K562 (cell line): ENCODE results near the gene UPF2. TPM values are rescaled to one million over a fixed set of nuclear protein-coding genes. Genes with fewer than 3 reads are reported as not detected.
A peak's percentile ranks its signal among the peaks of the same experiment; 100 is the strongest.

Source experiments
- CAMTA2 ChIP-seq: fragments of 250-450 bp; sonication (Bioruptor Pico); conservative IDR thresholded peaks from 2 replicates; pipeline ENCODE4 v1.5.1; 2022
- CBX5 ChIP-seq: IDR thresholded peaks from 2 replicates; pipeline ENCODE4 v1.6.1; 2014; ENCODE audit warnings: low read depth, borderline replicate concordance
- CXXC5 ChIP-seq: fragments of 250-450 bp; sonication (Bioruptor Pico); IDR thresholded peaks from 2 replicates; pipeline ENCODE4 v1.8.0; 2022; ENCODE audit warnings: inconsistent platforms, mild to moderate bottlenecking, moderate library complexity
- DMBX1 ChIP-seq: fragments of 250-450 bp; sonication (Bioruptor Pico); IDR thresholded peaks from 2 replicates; pipeline ENCODE4 v1.8.0; 2022; ENCODE audit warnings: inconsistent platforms, mild to moderate bottlenecking, moderate library complexity, borderline replicate concordance
- ELF2 ChIP-seq: fragments of 250-450 bp; sonication (Bioruptor Pico); IDR thresholded peaks from 2 replicates; pipeline ENCODE4 v1.5.0; 2021; ENCODE audit warnings: mild to moderate bottlenecking
- GTF2F1 ChIP-seq: IDR thresholded peaks from 2 replicates; pipeline ENCODE4 v1.6.1; 2011; ENCODE audit warnings: low read depth, low read length, improper control_type of control experiment
- HMG20A ChIP-seq: fragments of 450-650 bp; formaldehyde crosslinking; conservative IDR thresholded peaks from 2 replicates; pipeline ENCODE4 v1.4.0; 2020; ENCODE audit warnings: mild to moderate bottlenecking, mixed read lengths
- ID3 ChIP-seq, 2 experiments: fragments of 250-450 bp in 1 of 2; fragments of 450-650 bp in 1 of 2; sonication (Bioruptor Pico) in 1 of 2; IDR thresholded peaks; 2 replicates each; pipeline versions ENCODE4 v1.6.1 to v1.8.0; 2016 to 2021; ENCODE audit warnings: mild to moderate bottlenecking in 2 of 2, moderate library complexity in 2 of 2, missing compliant biosample characterization in 1 of 2, missing genetic modification characterization in 1 of 2
- IRF9 ChIP-seq: fragments of 450-650 bp; IDR thresholded peaks from 2 replicates; pipeline ENCODE4 v1.6.1; 2016; ENCODE audit warnings: missing biosample characterization, missing genetic modification characterization
- KDM4B ChIP-seq, 2 experiments: fragments of 450-650 bp in 1 of 2; sonication (generic) in 1 of 2; IDR thresholded peaks; 2 replicates each; pipeline ENCODE4 v1.6.1; 2016 to 2017; ENCODE audit warnings: borderline replicate concordance in 2 of 2, antibody characterized with exemption in 1 of 2, low read depth in 1 of 2, mild to moderate bottlenecking in 1 of 2
- MTA2 ChIP-seq: fragments of 450-650 bp; IDR thresholded peaks from 2 replicates; pipeline ENCODE4 v1.6.1; 2016; ENCODE audit warnings: low read depth
- NFXL1 ChIP-seq: fragments of 450-650 bp; formaldehyde crosslinking; IDR thresholded peaks from 2 replicates; pipeline ENCODE4 v1.4.0; 2021; ENCODE audit warnings: mild to moderate bottlenecking
- NR2F6 ChIP-seq: fragments of 450-650 bp; formaldehyde crosslinking; IDR thresholded peaks from 2 replicates; pipeline ENCODE4 v1.4.0; 2020; ENCODE audit warnings: mild to moderate bottlenecking
- PHTF2 ChIP-seq: fragments of 250-450 bp; sonication (Bioruptor Pico); IDR thresholded peaks from 2 replicates; pipeline ENCODE4 v1.5.0; 2021; ENCODE audit warnings: mild to moderate bottlenecking
- POLR2H ChIP-seq: IDR thresholded peaks from 2 replicates; pipeline ENCODE4 v1.6.1; 2016; ENCODE audit warnings: missing genetic modification characterization, low read depth, mild to moderate bottlenecking, control low read depth, missing compliant biosample characterization, moderate library complexity
- RREB1 ChIP-seq: fragments of 250-450 bp; sonication (Bioruptor Pico); IDR thresholded peaks from 2 replicates; pipeline ENCODE4 v1.4.0; 2020
- SMARCA4 ChIP-seq: fragments of 450-650 bp; IDR thresholded peaks from 2 replicates; pipeline ENCODE4 v1.6.1; 2016
- SMARCC2 ChIP-seq: fragments of 450-650 bp; IDR thresholded peaks from 2 replicates; pipeline ENCODE4 v1.6.1; 2017; ENCODE audit warnings: antibody characterized with exemption, moderate library complexity, mild to moderate bottlenecking, low read depth
- SP2 ChIP-seq: IDR thresholded peaks from 2 replicates; pipeline ENCODE4 v1.6.1; 2011; ENCODE audit warnings: mild to moderate bottlenecking, low read depth, low read length, moderate library complexity; ENCODE audit not compliant: poor library complexity, severe bottlenecking; ENCODE audit errors: extremely low read depth
- TAF7 ChIP-seq: fragments of 450-650 bp; IDR thresholded peaks from 2 replicates; pipeline ENCODE4 v1.6.1; 2016; ENCODE audit warnings: missing genetic modification characterization, missing compliant biosample characterization
- ZNF253 ChIP-seq: fragments of 250-450 bp; sonication (Bioruptor Pico); conservative IDR thresholded peaks from 2 replicates; pipeline ENCODE4 v1.6.1; 2021; ENCODE audit warnings: mild to moderate bottlenecking
- ZNF75A ChIP-seq: fragments of 450-650 bp; formaldehyde crosslinking; IDR thresholded peaks from 2 replicates; pipeline ENCODE4 v1.4.0; 2020; ENCODE audit warnings: mild to moderate bottlenecking
- ZNF830 ChIP-seq: fragments of 250-450 bp; sonication (Bioruptor Pico); IDR thresholded peaks from 2 replicates; pipeline ENCODE4 v1.5.0; 2021; ENCODE audit warnings: mild to moderate bottlenecking
- polyA plus RNA-seq, 8 experiments: library from polyadenylated mRNA; depleted of rRNA in 4 of 8; stranded (reverse) in 5 of 8; unstranded in 3 of 8; fragments of >200 nt; fragmentation: Nextera tagmentation in 2 of 8; fragmentation: Illumina TruSeq in 1 of 8; extraction: Ambion mirVana in 2 of 8; extraction: Trizol in 1 of 8; gene quantifications; 2 replicates each; pipeline versions ENCODE4 v1.2.1 to v1.2.3, GENCODE V29; 2011 to 2014; ENCODE audit warnings: inconsistent platforms in 1 of 8, missing spikeins in 1 of 8
- total RNA-seq, 7 experiments: library from RNA; depleted of rRNA in 6 of 7; stranded (reverse); fragments of >200 nt in 6 of 7; fragmentation: Illumina TruSeq in 2 of 7; extraction: Trizol in 2 of 7; gene quantifications; 2 replicates each; pipeline versions ENCODE4 v1.2.1 to v1.2.3, GENCODE V29; 2011 to 2021; ENCODE audit warnings: low replicate concordance in 1 of 7

Gene UPF2
- total and polyA plus RNA-seq, 9 of the 15 experiments (the other 6 are each of a cell fraction or from before 2014, with no cell fraction given) = 13.9 to 37.7 (median 23.7) TPM

- TF ChIP-seq CBX5 (no peak), SP2 (no peak), POLR2H (no peak), DMBX1 (no peak), ZNF830 (CRISPR knock-in tag) (no peak), CXXC5 (CRISPR knock-in tag) (peak; percentile 59), ID3 (CRISPR knock-in tag; IDR thresholded peaks at IDR 0.05) (no peak), ID3 (tag; IDR thresholded peaks at IDR 0.05) (no peak; the same call in 1 of the 2 replicates), TAF7 (no peak), HMG20A (CRISPR knock-in tag) (no peak), ELF2 (CRISPR knock-in tag) (no peak), MTA2 (no peak), SMARCC2 (peak; percentile 53; the same call in 1 of the 2 replicates), ZNF253 (CRISPR knock-in tag) (no peak), RREB1 (CRISPR knock-in tag) (no peak), PHTF2 (no peak), KDM4B (IDR thresholded peaks at IDR 0.05; ENCODE audit: borderline replicate concordance in 2 of 2, low read depth in 1 of 2) (no peak), NR2F6 (CRISPR knock-in tag) (no peak), CAMTA2 (CRISPR knock-in tag) (no peak), SMARCA4 (peak; percentile 68), GTF2F1 (no peak), IRF9 (tag) (no peak), NFXL1 (CRISPR knock-in tag) (no peak), ZNF75A (CRISPR knock-in tag) (no peak)
Observed at GRCh38 chr10:11901833-11902475, 140.7 kb downstream of the UPF2 start (continued).
